HG02970 (cell line): ENCODE data around the gene SMYD3.

Experiments used
- ATAC-seq: cut with Tn5 transposase; IDR thresholded peaks from one replicate; pipeline ENCODE4 v1.9.1; 2021; ENCODE audit warnings: mild to moderate bottlenecking, moderate library complexity, moderate number of reproducible peaks; ENCODE audit not compliant: unreplicated experiment, low FRiP score

Gene SMYD3

DNA sequence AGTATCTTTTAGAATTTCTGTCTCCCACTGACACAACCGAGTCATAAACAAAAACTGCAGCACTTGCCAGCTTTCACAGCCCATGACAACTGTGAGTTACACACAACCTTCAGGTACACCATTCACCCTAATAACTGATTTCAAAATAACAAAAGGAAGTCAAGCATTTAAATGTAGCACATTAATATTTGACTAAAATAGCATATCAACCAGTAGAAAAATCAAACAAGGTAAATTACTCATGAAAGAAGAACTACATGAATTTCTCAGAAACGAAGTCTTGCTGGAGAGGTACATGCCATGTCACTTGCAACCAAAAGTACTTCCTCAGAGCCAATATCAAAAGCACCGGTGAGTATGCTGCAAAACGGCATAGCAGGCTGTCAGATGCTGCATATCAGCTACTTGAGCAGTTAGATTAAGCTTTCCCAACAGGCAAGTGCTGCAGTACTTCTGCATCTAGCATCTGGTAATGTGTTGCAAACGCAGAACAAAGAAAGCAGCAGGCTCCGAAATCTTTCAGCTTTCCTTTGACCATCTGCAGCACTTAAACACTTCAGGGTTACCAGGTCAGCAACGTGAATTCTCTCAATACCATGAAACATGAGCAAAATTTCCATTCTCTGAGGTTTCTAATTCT is 223.2 kb downstream of the SMYD3 start:
- ATAC-seq: no peak

DNA sequence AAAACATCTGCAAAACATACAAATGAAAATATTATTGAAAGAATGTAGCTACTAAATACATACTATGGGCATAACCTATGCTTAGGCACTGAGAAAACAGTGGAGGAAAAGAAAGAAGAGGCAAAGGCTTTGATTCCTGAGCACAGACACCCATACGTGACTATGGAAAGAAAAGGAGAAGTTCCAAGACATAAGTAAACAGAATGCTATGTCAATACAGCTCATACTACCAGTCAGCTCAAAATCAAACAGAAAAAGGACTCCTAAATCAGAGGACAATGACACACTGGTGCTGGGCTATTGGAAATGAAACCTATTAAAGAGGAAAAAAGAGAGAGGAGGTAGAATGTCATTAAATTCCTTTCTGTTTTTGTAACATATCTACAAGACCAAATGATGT is 225.4 kb downstream of the SMYD3 start:
- no peak for ATAC-seq

DNA sequence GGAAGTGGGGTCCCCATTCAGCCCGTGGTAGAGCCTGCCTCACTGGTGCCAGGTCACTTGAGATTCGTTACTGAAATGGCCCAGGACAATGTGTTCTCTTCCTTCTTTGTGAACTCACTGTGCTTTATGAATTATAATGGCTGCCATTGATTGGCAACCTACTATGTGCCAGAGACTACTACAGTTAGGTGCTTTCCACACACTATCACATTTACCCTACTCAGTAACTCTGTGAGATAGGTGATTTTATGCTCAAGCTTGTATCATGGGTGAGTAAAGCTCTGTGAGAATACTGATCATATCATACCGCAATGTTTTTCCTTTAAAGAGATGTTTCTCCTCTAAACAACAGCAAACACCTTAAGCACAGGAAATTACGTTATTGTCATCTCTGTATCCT is 225.9 kb downstream of the SMYD3 start:
- no peak for ATAC-seq

DNA sequence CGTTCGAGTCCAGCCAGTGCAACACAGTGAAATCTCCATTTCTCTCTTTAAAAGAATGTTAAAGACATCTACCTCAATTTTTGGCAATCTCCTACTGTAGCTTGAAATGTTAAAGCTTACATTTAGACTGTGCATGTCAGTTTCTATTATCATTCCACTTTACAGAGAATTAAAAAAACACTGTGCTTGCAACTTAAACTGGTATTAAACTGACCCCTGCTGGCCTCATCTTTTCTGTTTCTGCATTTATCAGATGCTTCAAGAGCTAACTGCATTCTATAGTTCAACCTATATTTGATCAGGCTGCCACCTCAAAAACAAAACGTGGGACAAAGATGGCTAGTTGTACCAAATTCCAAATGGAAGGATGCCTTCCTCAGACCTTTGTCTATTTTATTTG is 226.5 kb downstream of the SMYD3 start:
- ATAC-seq: no peak

DNA sequence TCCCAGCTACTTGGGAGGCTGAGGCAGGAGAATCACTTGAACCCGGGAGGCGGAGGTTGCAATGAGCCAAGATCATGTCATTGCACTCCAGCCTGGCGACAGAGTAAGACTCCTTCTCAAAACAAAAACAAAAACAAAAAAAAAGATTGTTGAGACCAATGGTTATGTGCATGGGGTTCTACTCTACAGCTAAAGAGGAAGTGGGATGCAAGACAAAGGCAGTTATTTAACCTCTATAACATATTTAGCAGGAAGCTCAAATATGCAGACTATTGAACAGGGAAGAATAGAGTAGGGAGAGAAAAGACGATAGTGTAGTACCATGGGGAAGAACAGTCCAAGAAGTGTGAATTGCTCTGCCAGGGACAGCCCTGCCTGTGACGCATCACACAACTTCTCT is 227.7 kb downstream of the SMYD3 start:
- ATAC-seq: no peak

DNA sequence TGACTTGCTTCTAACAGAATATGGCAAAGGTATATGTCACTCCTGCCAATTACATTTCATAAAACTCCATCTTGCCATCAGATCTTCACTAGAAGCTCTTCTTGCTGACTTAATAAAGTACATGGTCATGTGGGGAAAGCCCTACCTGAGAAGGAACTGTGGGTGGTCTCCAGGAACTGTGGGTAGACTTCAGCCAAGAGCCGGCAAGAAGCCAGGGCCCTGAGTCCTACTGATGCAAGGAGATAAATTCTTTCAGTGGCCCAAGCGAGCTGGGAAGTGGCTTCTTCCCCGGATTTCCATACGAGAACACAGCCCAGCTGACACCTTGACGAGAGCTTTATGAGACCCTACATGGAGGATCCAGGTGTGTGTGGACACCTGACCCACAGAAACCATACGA is 228.7 kb downstream of the SMYD3 start:
- no peak for ATAC-seq

DNA sequence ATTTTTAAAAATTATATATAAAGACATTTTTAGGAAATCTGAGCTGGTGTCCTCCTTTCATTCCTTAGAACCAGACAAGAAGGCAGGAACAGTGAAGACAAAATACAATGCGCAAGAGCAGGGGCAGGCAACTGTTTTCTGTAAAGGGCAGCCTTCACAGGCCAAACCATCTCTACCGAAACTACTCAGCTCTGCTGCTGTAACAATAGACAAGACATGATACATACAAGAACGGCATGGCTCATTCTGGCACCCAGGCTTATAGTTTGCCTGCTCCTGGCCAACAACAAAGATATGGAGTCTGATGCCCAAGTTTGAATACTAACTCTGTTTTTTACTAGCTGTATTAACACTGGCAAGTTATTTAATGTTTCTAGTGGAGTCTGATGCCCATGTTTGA is 232.0 kb downstream of the SMYD3 start:
- no peak for ATAC-seq

DNA sequence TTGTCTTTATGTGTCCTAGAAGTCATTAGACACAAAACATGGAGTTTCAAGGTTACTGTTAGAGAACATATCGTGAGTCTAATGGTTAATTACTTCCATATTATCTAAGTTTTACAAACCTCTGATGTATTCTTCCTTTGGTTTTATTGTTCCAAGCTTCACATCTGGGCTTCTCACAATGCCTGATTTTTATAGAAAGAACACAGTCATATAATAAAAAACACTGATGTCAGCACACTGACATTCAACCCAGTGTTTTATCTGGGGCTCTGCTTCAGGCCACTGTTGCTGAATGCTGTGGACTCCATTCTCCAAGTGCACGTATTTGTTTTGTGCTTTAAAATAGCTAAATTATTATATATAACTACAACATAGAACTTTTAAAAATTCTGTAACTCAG is 232.9 kb downstream of the SMYD3 start:
- ATAC-seq: no peak

DNA sequence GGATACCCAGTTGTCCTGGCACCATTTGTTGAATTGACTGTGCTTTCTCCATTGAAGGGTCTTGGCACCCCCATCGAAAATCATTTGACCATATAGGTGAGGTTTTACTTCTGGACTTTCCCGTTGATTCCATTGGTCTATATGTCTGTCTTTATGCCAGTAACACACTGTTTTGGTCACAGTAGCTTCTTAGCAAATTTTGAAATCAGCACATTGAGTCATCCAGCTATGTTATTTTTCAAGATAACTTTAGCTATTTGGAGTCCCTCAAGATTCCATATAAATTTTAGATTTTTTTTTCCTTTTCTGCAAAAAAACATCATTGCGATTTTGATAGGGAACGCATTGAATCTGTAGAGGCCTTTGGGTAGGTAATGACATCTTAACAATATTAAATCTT is 235.6 kb downstream of the SMYD3 start:
- ATAC-seq: no peak

DNA sequence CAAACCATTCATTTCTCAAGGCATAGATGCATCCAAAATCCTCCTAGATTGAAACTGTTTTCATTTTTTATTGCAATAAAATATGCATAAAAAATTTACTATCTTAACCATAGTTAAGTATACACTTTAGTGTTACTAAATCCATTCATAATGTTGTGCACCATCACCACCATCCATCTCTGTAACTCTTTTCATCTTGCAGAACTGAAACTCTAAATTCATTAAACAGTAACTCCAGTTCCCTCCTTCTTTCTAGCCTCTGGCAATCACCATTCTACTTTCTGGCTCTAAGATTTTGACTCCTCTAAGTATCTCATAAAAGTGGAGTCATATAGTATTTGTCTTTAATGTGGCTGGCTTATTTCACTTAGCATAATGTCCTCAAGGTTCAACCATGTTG is 236.8 kb downstream of the SMYD3 start:
- ATAC-seq: peak; percentile 62

DNA sequence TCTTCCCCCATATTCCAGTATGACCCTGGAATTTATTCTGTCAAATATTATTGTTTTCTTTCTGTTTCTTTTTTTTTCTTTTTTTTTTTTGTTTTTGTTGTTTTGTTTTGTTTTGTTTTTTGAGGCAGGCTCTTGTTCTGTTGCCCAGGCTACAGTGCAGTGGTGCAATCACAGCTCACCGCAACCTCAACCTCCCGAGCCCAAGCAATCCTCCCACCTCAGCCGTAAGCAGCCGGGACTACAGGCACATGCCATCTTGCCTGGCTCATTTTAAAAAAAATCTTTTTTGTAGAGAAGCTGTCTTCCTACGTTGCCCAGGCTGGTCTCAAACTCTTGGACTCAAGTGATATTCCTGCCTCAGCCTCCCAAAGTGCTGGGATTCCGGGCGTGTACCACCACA is 237.6 kb downstream of the SMYD3 start:
- no peak for ATAC-seq

DNA sequence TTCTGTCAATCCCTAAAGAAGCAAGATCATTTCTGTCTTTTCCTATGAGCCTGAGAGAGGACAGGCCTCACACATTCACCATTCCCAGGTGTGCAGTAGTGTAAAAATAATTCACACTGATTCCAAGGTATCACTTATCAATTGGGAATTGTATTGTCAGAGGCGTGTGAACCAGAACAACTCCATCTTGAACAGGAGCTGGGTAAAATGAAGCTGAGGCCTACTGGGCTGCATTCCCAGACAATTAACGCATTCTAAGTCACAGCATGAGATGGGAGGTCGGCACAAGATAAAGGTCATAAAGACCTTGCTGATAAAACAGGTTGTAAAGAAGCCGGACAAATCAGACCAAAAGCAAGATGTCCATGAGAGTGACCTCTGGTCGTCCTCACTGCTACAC is 239.2 kb downstream of the SMYD3 start:
- no peak for ATAC-seq

DNA sequence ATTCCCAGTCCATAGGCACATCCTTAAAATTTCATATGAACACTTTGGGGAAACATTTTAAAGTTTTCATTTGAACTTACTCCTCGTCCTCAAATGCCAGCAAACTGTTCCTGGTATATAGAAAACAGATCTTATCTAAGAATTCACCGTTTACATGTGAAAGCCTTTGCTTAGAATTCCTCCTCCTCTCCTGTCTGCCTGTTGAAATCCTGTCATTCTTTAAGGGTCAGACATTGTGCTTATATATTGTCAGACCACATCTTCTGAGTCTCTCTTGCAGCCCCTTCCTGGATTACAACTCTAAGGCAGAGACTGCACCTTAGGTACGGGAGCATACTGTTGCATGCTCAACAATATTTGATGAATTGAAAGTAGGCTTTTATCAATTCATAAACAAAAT is 239.7 kb downstream of the SMYD3 start:
- no peak for ATAC-seq

DNA sequence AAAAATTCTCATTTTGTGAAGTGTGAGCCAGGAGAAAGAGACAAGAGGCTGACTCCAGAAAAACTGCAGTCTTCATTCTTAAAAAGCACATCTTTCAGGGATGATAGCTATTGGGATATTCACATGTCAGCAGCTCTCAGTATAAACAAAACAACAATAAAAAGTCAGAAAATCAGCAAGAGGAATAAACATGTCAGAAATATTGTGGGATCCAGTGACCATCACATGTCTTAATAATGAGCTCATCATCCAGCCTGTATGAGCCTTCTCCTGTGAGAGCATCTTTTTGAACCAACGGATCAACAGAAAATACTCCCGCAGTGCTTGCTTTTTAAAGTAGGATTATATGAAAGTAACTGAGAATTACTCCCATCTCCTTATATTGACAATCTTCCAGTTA is 241.6 kb downstream of the SMYD3 start:
- ATAC-seq: no peak

DNA sequence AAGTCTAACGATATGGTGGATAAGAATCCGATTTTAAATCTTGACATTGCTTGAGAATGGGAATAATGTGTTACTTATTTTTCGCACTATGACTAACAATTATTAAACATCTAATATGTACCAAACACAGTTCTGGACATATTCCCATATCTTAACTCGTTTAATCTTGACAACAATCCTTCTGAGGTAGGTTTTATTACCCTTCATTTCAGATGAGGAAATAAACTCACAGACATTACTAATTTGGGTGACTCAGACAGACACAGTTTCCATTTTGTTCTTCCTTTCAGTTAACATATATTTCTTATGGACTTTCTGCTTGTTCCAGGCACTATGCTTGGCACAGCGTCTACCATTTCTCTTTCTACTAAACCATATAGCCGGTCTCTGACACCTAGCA is 244.8 kb downstream of the SMYD3 start:
- no peak for ATAC-seq

DNA sequence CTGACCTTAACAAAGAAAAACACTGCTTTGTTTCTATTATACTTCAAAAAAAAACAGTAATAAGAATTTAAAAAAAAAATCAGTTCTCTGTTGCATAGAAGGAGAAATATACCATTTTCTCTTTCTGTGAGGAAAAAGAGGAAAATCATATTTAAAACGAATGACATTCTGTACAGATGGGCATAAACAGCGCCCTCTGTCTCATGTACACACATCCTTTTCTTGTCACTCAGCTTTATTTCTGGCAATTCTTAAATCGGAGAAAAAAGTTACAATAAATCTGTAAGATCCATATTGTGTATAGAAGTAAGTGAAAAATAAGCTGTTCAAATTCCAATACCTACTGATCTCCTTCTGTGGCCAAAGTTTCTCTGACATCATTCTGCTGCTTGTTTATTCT is 245.4 kb downstream of the SMYD3 start:
- no peak for ATAC-seq

DNA sequence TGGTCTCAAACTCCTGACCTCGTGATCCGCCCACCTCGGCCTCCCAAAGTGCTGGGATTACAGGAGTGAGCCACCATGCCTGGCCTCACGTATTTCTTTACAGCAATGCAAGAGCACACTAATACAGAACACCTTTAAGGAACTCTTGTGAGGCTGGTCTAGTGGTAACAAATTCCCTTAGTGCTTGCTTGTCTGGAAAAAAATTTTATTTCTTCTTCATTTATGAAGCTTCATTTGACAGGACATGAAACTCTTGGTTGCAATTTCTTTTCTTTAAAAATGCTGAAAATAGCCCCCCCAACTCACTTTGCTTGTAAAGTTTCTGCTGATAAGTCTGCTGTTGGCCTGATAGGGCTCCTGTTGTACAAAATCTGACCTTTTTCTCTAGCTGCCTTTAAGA is 248.8 kb downstream of the SMYD3 start:
- ATAC-seq: no peak

DNA sequence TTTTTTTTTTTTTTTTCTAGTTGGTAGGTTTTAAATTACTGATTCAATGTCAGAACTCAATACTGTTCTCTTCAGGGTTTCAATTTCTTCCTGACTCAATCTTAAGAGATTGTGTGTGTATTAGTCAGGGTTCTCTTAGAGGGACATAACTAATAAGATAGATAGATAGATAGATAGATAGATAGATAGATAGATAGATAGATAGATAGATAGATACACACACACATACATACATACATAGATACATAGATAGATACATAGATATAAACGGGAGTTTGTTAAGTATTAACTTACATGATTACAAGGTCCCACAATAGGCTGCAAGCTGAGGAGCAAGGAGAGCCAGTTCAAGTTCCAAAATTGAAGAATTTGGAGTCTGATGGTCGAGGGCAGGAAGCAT is 251.3 kb downstream of the SMYD3 start:
- no peak for ATAC-seq

DNA sequence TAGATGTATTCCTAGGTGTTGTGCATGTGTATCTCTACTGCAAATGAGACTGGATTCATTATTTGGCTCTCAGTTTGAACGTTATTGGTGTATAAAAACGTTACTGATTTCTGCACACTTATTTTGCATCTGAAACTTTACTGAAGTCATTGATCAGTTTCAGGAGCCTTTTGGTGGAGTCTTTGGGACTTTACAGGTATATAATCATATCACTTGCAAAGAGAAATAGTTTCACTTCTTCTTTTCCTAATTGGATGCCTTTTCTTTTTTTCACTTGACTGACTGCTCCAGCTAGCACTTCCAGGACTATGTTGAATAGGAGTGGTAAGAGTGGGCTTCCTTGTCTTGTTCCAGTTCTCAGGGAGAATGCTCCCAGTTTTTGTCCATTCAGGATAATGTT is 252.2 kb downstream of the SMYD3 start:
- no peak for ATAC-seq

DNA sequence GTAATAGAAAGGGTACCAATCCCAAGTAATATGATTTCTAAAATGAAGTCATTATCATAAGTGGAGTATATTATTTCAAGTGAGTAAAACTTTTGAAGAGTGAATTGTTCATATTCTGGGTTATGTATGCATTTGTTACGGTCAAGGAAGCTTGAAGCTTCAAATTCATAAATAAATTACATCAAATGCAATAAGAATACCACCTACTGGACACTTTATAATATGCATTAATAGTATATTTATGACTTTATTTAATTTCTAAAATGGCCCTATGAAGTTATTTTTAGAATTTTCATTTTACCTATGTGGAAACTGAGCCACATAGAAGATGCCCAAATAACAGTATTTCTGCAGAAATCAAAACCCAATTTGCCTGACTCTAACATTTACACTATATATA is 260.6 kb downstream of the SMYD3 start:
- no peak for ATAC-seq

DNA sequence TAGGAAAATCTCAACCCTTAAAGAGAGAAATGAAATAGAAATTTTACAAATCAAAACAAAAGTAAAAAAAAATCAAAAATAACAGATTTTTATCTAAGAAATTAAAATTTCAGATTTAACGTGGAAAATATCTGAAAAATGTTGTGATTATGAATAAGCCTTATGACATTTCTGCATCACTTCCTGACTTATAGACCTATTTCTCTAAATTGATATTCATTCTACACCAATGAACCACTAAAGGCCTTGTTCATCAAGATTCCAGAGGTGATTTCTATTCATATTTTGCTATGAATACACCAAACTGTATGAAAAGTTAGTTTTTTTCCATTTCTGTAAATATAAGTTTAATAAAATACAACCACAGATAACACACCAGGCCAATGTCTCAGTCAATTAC is 261.5 kb downstream of the SMYD3 start:
- ATAC-seq: no peak

DNA sequence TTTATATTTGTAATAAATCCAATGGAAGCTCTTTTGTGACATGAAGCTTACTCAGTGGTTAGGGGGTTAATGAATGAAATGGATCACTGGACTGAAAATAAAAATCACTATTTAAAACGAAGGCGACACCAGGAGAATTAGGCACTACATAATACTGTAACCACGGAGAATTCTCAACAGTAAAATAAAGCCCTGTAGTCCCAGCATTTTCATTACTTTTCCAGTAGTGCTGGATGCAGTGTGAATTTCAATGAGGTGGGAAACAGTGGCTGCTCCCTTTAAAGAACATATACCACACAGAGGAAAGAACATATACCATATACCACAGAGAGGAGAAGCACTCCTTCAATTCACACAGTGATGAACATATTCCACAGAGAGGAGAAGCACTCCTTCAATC is 275.0 kb downstream of the SMYD3 start:
- no peak for ATAC-seq

DNA sequence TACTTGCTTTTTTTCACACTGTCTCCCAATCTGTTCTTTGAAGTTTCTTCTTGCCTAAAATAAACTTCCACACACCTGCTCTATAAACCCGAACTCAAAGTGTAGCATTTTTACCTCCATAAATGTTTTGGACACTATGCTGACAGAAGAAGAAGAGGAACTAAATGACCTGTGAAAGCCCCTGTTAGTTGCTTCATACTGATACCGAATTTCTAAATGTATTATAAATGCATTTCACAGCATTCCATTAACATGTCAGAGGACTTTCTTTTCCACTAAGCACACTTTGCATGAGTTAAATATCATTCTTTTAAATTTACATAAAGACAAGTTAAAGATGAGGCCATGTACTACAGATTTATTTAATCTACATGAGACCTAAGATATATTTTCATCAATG is 281.0 kb downstream of the SMYD3 start:
- no peak for ATAC-seq
